Endothelial cell (in vitro differentiated cells): ENCODE results near the gene CAMTA1. TPM values are rescaled to one million over a fixed set of nuclear protein-coding genes. Genes with fewer than 3 reads are reported as not detected.

Experiments used
- DNase-seq: peaks from one replicate; pipeline ENCODE4 v3.0.0; 2021; ENCODE audit warnings: low spot score
- H3K27ac Mint-ChIP-seq: one replicate; pipeline ENCODE4 v1.8.0; 2021; ENCODE audit warnings: mixed read lengths, inconsistent platforms; ENCODE audit not compliant: unreplicated experiment
- H3K27me3 Mint-ChIP-seq: one replicate; pipeline ENCODE4 v1.8.0; 2021; ENCODE audit warnings: mild to moderate bottlenecking, moderate library complexity, mixed read lengths, inconsistent platforms; ENCODE audit not compliant: unreplicated experiment
- H3K36me3 Mint-ChIP-seq: one replicate; pipeline ENCODE4 v1.8.0; 2021; ENCODE audit warnings: mild to moderate bottlenecking, low read depth, mixed read lengths, inconsistent platforms; ENCODE audit not compliant: unreplicated experiment
- H3K4me1 Mint-ChIP-seq: one replicate; pipeline ENCODE4 v1.8.0; 2021; ENCODE audit warnings: mild to moderate bottlenecking, mixed read lengths, inconsistent platforms; ENCODE audit not compliant: unreplicated experiment
- H3K4me3 Mint-ChIP-seq: one replicate; pipeline ENCODE4 v1.8.0; 2021; ENCODE audit warnings: mild to moderate bottlenecking, mixed read lengths, inconsistent platforms; ENCODE audit not compliant: unreplicated experiment
- H3K9me3 Mint-ChIP-seq: one replicate; pipeline ENCODE4 v1.8.0; 2021; ENCODE audit warnings: mixed read lengths, inconsistent platforms; ENCODE audit not compliant: unreplicated experiment
- total RNA-seq: library from RNA; stranded (reverse); fragmentation: NEBNext Ultra II Directional; extraction: Animal tissue kit (Norgen Biotek cat#: 25700); gene quantifications from one replicate; pipeline ENCODE4 v1.2.1, GENCODE V29; 2021; ENCODE audit not compliant: unreplicated experiment
- TF ChIP-seq, protein P1 (sequence below): fragments of 200-600 bp; sonication (generic); IDR thresholded peaks from one replicate; pipeline ENCODE4 v1.5.0; 2021; ENCODE audit warnings: antibody characterized with exemption; ENCODE audit not compliant: unreplicated experiment

CAMTA1 gene
- total RNA-seq, 1 donor from 2014 or later, result 87.3 TPM

DNA sequence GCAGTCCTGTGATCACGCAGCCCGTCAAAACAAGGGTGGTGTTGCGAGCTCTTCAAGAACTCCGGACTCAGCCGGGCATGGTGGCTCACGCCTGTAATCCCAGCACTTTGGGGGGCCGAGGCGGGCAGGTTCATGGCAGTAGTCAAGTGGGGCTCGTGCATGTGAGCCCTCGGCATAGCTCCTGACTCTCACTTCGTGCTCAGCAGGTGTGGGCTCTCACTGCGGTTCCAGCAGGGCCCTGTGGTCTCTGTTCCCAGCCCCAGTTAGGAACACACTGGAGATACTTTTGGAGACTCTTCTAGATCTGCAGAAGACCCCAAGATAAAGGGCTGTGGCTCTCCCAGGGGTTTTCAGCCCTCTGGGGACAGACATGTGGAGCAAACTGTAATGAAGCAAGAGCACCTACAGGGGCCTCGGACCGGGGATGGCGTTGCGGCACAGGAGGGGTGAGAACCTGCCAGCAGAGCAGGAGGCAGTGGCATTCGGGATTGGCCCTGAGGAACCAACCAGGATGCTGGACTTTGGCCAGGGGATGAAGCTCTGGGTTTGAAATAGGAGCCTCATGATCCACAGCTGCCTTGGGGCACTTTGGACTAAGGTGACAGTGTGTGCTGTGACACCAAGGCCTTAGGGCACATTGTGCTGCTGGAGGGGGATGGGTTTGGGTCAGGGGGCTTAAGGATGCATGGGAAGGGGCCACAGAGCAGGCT is 443.2 kb downstream of the CAMTA1 start:
- H3K4me3 Mint-ChIP-seq, result no peak overlapping the region
- TF ChIP-seq, protein P1, sequence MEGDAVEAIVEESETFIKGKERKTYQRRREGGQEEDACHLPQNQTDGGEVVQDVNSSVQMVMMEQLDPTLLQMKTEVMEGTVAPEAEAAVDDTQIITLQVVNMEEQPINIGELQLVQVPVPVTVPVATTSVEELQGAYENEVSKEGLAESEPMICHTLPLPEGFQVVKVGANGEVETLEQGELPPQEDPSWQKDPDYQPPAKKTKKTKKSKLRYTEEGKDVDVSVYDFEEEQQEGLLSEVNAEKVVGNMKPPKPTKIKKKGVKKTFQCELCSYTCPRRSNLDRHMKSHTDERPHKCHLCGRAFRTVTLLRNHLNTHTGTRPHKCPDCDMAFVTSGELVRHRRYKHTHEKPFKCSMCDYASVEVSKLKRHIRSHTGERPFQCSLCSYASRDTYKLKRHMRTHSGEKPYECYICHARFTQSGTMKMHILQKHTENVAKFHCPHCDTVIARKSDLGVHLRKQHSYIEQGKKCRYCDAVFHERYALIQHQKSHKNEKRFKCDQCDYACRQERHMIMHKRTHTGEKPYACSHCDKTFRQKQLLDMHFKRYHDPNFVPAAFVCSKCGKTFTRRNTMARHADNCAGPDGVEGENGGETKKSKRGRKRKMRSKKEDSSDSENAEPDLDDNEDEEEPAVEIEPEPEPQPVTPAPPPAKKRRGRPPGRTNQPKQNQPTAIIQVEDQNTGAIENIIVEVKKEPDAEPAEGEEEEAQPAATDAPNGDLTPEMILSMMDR, result no peak
- H3K4me1 Mint-ChIP-seq, result no peaks in the 10 kb centered on the region
- H3K27me3 Mint-ChIP-seq, result no peaks in the 10 kb centered on the region
- H3K36me3 Mint-ChIP-seq, result no peaks in the 10 kb centered on the region
- H3K27ac Mint-ChIP-seq, result no peak overlapping the region
- H3K9me3 Mint-ChIP-seq, result no peaks in the 10 kb centered on the region
- DNase-seq, result no peak

DNA sequence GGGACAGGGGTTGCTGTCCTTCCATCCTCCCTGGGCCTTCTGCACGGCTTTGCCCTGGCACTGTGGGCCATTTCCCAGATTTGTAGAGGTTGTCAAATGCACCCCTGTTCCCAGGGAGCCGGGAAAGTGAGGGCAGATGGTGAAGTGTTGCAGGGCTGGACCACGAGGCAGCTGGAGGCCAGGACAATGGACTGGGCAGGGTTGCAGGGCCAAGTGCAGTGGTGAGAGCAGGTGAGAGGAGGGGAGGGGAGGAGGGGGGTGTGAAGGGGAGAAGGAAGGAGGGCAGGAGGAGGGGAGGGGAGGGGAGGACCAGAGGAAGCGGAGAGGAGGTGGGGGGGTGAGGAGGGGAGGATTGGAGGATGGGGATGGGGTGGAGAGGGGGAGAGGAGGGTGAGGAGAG is 443.9 kb downstream of the CAMTA1 start:
- no peak overlapping the region for H3K27ac Mint-ChIP-seq
- TF ChIP-seq, protein P1, result no peak
- no peaks in the 10 kb centered on the region for H3K4me1 Mint-ChIP-seq
- no peaks in the 10 kb centered on the region for H3K27me3 Mint-ChIP-seq
- no peak overlapping the region for H3K4me3 Mint-ChIP-seq
- H3K36me3 Mint-ChIP-seq, result no peaks in the 10 kb centered on the region
- no peaks in the 10 kb centered on the region for H3K9me3 Mint-ChIP-seq
- no peak for DNase-seq

DNA sequence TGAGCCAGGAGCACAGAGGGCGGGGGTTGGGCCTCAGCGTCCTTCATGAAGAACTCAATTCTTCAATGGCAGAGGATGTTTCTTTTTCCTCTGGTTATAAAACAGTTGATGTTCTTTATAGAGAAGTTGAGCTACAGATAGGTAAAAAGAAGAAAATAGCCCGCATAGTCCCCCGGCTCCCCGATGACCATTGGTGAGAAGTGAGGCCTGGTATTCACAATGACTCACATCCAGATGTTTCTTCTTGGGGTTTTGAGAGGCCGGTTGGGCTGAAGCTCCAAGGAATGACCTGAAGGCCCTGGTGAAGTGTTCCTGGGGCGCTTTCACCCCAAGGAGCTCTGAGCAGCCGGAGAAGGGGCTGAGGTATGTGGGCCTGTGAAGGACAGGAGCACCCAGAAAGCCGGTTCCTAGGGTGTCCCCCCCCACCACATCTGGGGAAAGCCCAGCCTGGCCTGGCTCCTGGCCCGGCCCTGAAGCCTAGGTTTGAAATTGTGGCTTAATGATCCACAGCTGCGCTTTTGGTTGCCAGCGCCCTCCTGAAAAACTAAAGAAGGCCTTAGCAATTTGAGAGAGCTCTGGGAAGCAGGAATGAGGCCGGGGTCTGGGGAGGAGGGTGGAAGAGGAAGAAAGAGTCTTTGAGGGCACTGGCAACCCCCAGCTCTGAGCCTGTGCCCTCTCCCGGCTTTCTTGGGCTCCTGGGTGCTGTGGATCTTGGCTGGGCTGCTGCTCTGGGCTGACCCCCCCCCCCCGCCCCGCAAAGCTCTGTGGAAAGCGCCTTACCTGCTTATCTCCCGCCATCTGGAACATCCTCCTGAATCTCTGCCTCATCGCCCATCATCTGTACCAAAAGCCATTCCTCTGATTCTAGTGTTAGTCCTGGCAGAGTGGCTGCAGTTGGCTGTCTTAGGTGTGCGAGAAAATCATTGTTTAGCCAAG is 444.7 kb downstream of the CAMTA1 start:
- Mint-ChIP-seq H3K36me3 (no peaks in the 10 kb centered on the region), H3K9me3 (no peaks in the 10 kb centered on the region), H3K27ac (no peak overlapping the region), H3K4me1 (no peaks in the 10 kb centered on the region), H3K27me3 (no peaks in the 10 kb centered on the region), H3K4me3 (no peak overlapping the region)
- DNase-seq, result no peak
- TF ChIP-seq, protein P1, result no peak

DNA sequence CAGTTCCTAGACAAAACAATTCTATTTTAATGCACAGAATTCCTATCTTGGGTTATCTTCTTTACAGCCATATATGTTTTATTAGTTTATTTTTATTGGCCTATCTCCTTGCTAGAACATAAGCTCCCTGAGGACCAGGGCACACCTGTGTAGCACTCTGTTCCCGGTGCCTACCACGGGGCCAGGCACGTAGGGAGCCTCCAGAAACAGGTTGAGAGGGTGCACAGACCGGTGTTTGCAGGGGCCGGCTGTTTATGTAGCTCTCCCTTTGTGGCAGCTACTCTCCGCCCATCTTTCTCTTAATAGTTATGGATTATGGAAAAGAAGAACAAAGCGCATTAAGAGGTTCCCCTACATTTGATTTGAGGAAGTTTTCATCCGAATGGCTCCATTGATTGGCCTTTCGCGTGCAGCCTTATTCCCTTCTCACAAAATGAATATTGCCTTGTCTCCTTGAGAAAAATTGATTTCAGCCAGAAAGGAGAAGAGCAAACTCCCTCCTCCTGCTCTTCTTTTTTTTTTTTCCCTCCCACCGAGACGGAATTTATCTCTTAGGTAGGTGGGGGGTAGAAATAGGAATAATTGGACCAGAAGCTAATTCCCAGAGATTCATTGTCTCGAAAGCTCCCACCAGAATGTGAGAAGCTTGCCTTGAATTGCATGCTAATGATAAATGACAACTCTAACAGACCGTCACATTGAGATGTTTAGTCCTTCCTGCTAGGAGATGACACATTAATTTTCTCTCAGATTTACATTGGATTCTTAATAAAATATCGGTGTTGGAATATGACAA is 447.4 kb downstream of the CAMTA1 start:
- Mint-ChIP-seq H3K4me3 (no peak overlapping the region), H3K27ac (no peak overlapping the region), H3K27me3 (no peaks in the 10 kb centered on the region), H3K4me1 (peaks cover 5% of the 10 kb centered on the region), H3K9me3 (no peaks in the 10 kb centered on the region), H3K36me3 (no peaks in the 10 kb centered on the region)
- TF ChIP-seq, protein P1, result no peak
- DNase-seq, result no peak
